CD4-positive, alpha-beta T cell treated with Interleukin-17A for 1 hour (primary cell): ENCODE measurements around the gene PARD3.

ENCODE experiments used
- DNase-seq: peaks from one replicate; pipeline ENCODE4 v3.0.0-alpha.2; 2020

The PARD3 gene

DNA sequence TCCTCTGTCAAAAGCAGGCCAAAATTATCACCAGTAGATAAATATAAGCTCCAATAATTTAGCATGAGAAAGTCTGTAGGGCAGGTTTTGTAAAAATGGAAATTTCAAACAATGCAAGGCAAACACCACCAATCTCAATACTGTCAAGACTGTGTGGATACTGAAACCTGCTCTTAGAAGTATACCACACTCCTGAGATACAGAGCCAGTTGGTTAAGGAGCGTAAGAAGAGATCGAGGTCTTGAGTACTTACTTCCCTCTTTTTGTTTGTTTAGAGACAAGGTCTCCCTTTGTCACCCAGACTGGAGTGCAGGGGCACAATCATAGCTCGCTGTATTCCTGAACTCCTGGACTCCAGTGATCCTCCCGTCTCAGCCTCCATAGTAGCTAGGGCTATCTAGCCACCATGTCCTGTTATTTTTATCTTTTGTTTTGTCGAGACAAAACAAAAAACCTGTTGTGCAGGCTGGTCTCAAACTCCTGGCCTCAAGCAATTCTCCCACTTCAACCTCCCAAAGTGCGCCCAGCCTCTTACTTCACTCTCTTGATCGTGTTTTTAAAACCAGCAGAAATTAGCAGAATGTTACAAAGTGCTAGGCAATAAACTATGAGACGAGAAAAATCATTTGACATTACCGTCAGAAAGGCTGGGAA is 205.7 kb downstream of the PARD3 start:
- no peak for DNase-seq

DNA sequence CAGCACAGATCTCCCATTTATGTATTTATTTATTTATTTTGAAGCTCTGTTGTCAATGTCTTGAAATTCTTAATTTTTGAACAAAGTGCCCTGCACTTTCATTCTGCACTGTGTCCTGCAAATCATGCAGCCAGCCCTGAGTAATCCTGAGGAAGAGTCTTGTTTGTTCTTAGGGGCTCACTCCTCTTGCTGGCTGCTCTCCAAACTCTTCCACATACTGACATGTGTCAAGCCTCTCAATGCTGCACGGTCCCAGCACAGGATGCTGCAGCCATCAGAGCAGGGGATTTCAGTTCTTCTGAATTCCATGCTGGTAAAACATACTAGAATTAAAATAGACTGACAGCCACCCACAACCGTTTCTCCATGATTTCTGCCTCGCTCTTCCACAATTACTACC is 207.2 kb downstream of the PARD3 start:
- no peak for DNase-seq

DNA sequence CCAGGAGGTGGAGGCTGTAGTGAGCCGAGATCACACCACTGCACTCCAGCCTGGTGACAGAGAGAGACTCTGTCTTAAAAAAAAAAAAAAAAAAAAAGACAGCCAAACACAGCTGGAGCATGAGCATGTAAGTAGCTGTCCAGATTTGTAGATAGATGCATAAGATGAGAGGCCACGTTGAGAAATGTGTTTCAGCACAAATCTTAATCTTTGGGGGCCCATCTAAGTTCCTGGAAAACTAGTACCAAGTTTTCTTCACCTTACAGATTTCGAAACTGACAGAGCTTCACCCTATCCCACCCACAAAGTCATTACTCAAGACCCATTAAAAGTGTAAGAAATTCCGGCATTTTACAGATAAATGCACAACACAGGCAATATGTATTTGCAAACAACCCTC is 208.2 kb downstream of the PARD3 start:
- no peak for DNase-seq

DNA sequence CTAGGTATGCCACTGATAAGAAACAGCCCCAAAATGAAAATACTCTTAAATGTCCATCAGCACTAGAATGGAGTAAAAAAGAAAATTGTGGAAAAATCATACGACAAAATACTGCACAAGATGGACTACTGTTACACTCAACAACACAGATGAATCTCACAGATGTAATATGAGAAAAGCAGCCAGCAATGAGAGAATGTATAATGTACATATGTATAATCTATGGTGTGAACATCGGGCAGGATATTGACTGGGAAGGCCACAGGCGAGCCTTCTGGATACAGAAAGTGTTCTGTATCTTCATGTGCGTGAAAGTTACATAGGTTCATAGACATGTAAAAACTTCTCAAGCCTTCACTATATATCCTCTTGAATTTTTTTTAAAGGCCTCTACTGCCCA is 212.6 kb downstream of the PARD3 start:
- no peak for DNase-seq

- no peak for DNase-seq
Measured at GRCh38 chr10:34601691-34602090, 213.4 kb downstream of the PARD3 start.

DNA sequence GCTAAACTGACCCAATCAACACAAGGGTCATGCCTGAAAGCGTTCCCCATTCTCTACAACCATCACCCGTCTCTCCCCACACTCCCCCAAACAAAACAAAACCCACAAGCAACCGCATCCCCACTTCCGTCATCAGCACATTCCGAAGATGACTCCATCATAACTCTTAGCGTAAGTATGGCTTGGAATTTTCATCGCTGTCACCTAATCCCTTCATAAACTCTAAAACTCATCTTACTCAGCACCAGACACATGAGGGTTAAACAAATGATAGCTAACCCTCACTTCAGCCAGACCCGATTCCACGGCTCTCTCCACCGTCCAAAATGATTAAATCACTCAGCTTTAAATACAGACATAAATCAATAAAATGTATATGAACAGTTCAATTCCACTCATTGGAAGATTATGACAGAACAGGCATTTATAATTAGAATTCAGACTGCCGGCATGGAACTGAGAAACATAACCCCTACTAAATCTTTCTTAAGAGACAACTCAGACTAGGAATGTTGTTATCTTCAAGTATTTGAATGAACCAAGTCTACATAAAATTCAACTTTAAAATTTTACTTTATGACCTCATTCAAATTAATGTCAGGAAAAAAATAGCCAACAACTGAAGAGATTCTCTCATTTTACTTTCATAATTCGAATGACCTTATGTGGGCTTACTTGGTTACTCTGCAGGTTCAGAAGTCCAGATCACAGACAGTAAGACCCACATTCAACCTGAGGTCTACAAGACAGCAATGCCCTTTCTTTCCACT is 215.9 kb downstream of the PARD3 start:
- no peak for DNase-seq

- DNase-seq, result no peak
Measured at GRCh38 chr10:34596351-34596750, 218.7 kb downstream of the PARD3 start.

DNA sequence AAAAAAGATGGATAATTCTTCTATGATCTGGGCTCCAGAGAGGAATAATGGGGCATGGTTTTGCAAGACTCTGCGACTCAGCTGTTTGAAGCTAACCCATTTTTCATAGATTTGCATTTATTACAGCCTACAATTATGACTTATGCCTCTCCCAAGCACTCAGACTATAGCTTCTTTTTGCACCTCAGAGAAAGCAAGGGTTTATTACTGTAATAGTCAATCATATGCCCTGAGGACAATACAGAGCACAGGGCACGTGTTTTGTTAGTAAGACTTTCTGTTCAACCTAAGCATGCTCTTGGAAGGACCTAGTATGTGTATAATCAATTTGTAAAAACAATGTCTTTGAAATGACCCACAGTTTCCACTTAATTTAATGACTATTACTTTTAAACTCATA is 221.2 kb downstream of the PARD3 start:
- no peak for DNase-seq

DNA sequence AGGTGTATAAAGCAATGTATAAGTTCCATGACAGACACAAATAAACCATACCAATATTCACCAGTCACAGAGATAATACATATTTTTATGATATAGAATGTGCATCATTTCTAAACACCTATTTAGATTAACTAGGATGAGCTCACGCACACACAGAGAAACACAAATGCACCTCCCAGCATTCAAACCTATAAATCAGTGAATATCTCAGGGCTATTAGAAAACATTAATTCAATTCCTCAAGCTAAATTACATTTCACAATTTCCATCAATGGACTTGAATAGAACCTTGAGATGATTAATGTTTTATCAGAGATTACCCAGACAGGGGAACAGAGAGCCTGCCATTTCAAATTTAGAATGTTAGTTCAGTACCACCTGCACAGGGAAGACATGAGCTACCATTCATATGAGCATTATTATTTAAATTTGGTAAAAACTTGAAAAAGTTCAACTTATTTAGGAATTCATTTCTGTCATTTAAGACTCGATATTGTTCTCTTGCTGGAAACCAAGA is 221.7 kb downstream of the PARD3 start:
- no peak for DNase-seq

- DNase-seq, result no peak
Measured at GRCh38 chr10:34590793-34591192, 224.3 kb downstream of the PARD3 start.

- no peak for DNase-seq
Measured at GRCh38 chr10:34589275-34589674, 225.8 kb downstream of the PARD3 start.

DNA sequence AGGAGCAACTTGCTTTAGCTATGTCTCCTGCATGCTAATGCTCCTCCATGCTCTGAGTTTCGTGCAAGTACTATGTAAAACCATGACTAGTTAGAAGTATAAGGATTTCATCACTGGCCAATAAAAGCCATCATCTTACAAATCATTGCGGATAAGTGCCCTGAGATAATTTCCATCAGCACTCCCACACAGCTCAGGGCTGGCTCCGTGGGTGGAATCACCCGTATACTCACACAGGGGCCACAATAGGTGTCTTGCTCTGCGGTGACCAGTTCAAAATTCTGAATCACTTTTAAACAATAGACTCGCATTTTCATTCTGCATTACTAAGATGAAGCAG is 227.4 kb downstream of the PARD3 start:
- DNase-seq, result no peak

GRCh38 chr10:34587002-34587679 is 228.0 kb downstream of the PARD3 start:
- DNase-seq, result no peak

- DNase-seq, result no peak
Measured at GRCh38 chr10:34585422-34586112, 229.5 kb downstream of the PARD3 start.

- DNase-seq, result peak; percentile 1
Measured at GRCh38 chr10:34584164-34584563, 230.9 kb downstream of the PARD3 start.

GRCh38 chr10:34581801-34582532 is 233.1 kb downstream of the PARD3 start:
- no peak for DNase-seq

GRCh38 chr10:34580643-34581042 is 234.5 kb downstream of the PARD3 start:
- no peak for DNase-seq

DNA sequence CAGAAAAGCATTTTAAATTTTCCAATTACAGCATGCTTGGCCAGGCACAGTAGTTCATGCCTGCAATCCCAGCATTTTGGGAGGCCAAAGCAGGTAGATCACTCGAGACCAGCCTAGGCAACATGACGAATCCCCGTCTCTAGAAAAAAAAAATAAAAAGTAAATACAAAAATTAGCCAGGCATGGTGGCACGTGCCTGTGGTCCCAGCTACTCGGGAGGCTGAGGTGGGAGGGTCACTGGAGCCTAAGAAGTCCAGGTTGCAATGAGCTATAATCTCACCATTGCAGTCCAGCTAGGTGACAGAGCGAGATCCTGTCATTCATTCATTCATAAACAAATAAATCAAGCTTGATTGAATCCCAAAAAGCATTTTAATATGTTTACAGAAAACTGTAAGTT is 234.9 kb downstream of the PARD3 start:
- no peak for DNase-seq

DNA sequence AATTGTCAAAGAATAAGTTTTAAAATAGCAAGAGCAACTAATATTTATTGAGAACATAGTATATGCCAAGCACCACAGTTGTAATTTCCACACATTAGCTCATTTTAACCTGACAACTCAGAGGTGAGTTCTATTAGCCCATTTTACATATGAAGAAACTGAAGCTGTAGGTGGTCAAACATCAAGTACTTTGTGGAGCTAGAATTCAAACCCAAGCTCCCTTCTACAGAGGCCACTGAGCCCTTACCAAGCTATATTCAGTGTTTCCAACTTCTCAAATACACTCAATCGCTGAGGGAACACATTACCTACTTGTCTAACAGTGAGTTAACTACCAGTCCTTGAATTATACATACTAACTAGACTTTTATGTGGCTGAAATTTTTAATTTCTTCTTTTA is 236.6 kb downstream of the PARD3 start:
- no peak for DNase-seq

GRCh38 chr10:34576797-34577196 is 238.3 kb downstream of the PARD3 start:
- no peak for DNase-seq

GRCh38 chr10:34575882-34576281 is 239.2 kb downstream of the PARD3 start:
- no peak for DNase-seq

- DNase-seq, result no peak
Measured at GRCh38 chr10:34574353-34574934, 240.7 kb downstream of the PARD3 start.
